GM19193 (cell line): ENCODE data around the gene SEPSECS.

Experiments
- POLR2A ChIP-seq: IDR thresholded peaks from 4 replicates; pipeline ENCODE4 v1.6.1; 2011; ENCODE audit not compliant: insufficient read depth, insufficient read length; ENCODE audit errors: extremely low read depth

Gene SEPSECS

DNA sequence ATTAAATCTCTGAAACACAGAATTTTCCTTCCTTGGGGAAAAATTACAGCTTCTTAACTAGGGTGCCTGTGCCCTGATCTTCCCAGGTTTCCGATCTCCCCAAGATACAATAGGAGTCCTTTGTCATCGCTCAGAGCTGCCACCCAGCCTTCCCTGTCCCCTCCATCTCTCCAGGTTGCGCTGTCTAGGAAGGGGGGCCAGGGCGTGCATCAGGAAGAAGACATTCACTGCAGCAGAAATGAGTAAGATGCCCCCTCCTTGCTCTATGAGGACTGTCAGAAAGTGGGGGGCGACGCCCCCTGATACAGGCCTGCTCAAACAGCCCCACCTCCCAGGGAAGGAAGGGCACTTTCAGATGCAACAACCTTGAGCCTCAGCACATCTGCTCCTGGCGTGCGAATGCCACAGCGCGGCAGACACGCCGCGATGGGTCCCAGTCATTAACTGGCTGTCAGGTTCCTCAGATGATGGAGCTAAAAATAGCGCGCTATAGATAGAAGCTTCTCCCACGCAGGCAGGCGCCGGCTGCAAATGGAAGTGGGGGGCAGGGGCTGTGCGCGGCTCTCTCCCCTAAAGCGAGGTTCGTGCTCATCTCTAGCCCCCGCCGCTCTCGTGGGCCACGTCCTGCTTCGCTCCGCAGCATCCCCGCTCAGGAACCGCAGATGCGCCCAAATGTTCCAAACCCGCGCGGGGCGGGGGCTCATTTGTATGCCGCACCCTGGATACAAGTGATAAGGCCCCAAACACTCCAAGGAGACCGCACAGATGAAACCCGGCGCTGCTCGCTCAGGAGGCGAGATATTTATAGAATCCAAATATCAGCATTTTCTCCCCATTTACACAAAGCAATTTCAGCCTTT is 71.9 kb downstream of the SEPSECS start:
- TF ChIP-seq POLR2A: no peak

DNA sequence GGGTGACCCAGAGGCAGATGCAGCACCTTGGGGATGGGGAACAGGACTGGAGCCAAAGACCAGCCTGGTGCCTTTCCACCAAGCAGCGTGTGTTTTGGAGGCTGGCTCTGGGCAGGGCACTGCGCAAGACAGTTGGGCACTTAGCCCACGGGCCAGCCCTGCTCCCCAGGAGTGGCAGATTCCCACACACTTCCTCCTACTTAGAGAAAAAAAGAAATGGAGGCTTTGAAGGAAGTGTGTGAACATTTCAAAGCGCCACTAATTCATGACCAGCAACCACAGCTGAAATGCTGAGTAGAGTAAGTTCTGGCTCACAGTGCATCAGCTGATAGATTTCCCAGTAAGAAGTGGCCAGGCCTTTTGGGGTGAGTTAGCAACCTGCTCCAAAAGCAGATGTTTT is 74.6 kb downstream of the SEPSECS start:
- TF ChIP-seq POLR2A: no peak

DNA sequence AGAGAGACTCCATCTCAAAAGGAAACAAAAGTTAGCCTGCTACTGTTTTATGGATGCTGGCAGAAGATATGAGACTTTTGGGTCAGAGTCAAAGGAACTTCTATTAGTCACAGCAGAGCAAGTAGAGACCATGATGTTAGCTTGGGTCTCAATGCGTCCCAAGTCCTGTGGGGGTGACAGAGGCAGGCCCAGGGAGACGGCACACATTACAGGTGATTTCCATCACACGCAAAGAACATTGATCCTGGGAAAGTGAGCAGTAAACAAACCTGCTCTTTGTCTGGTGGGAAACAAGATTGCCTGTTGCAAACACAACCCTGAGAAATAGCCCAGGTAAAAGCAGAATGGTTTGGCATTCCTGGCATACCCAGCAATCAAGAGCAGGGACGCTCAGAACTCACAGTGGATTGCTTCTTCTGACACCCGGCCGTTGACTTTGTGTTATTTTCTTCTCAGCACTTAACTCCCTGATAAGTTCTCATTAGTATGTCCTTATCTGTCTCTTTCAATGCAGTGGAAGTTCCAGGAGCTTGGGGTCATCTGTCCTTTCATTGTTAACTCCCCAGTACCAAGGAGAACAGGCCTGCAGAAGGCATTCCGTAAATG is 78.3 kb downstream of the SEPSECS start:
- TF ChIP-seq POLR2A: no peak

DNA sequence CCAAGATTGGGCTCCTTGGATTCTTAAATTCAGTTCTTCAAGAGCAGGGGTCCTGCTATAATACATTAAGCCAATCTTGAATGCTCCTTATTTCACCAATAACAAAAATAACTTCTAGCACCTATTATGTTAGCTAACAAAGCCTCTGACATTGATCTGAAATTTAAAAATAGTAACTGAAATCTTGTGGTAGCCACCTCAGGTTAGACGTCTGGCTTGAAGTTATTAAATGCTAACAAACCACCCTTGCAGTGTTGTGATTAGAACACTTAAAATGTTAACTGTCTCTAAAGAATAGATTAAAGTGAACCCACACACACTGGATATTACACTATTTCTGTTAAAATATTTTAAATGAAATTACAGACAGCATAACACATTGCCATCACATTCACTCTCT is 79.7 kb downstream of the SEPSECS start:
- no peak for TF ChIP-seq POLR2A

DNA sequence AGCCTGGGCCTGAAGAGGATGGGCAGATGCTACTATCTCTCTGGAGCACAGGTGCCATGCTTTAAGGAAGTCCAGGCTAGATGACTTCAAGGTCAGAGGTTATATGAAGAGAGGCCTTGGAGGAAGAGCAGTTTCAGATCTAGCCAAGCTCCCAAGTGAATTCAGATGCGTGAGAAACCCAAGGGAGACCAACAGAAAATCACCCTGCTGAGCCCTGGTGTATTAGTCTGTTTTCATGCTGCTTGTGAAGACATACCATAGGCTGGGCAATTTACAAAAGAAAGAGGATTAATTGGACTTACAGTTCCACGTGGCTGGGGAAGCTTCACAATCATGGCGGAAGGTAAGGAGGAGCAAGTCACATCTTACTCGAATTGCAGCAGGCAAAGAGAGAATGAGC is 81.7 kb downstream of the SEPSECS start:
- TF ChIP-seq POLR2A: no peak

DNA sequence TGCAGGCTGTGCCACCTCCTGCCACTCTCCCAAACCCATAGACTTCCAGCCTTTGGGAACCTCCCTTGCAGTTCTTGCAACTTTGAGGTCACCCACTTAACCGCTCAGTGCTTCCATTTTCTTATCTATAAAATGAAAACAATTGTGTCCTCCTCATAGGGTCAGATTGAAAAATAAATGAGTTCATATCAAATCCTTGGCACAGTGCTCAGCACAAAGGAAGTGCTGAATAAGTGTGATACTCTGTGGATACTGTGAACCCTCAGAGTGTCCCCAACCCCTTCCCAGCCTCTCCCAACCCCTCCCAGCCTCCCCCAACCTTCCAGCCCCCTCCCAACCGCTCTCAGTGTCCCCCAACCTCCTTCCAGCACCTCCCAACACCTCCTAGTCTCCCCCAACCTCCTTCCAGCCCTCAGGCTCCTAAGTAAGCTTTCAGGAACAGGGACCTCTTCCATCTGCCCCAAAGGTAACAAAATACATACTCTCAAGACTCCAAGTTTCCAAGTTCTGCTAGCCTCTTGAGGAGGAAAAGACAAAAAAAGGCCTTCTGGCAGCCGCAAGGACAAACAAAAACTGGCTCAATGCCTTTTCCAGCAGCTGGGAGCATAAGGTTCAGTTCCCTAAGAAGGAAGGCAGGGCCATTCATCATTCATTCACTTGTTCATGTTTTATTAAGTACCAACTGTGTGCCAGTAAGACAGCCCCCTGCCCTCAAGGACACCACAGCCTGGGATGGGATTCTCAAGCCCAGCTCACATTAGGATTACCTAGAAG is 83.4 kb downstream of the SEPSECS start:
- TF ChIP-seq POLR2A: no peak

DNA sequence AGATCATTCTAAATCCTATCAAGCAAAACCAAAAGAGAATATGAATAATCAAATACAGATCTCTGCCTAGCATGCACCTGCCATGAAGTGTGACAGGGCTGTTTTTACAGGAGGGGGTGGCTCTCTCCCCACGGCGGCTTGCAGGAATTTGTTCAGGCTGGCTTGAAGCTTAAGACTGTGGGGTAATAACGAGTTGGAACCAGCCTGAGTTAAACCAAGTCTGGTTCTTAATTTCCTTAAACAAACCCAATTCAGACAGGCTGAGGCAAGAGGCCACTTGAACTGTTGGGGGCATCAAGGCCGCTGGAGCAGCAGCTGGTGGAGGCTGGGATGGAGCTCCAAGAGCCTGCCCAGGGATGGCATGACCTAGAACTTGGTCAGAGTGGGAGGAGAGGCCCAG is 84.4 kb downstream of the SEPSECS start:
- no peak for TF ChIP-seq POLR2A

DNA sequence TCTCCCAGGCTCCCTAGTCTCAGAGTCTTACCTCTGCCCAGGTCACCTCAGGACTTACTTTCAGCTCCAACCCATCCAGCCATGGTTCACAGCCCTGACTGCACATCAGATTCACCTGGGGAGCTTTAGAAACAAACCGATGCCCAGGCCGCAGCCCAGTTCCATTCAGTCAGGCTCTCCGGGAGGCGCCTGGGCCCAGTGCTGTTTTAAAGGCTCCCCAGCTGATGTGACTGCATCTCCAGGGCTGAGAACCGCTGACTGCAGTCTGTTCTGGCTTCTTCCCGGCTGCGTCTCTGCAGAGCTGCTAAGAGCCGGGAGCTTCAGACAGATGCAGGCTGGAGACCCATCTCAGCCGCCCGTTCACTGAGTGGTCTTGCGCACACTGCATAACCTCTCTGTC is 85.1 kb downstream of the SEPSECS start:
- no peak for TF ChIP-seq POLR2A

DNA sequence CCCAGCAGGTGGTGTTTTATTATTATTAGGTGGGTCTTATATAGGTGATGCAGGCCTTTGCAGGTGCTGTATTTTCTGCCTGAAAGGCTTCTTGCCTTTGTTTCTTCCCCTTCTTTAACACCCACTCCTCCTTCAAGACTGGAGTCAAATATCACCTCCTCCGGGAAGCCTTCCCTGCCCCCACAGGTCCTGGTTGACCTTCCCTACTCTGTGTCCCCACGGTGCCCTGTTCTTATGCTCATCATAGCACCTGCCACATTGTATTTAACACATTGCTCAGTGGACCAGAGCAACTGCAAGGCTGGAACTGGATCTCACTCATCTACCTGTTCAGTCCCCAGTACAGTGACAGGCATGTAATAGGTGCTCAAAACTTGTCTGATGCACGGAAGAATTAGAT is 89.7 kb downstream of the SEPSECS start:
- no peak for TF ChIP-seq POLR2A
